Liver (tissue), 9 donors: ENCODE data around the gene ACSL1. TPM values are rescaled to one million over a fixed set of nuclear protein-coding genes. Genes with fewer than 3 reads are reported as not detected.

Source experiments
- DNase-seq: peaks from one replicate; pipeline ENCODE4 v3.0.0-alpha.2; 2017; ENCODE audit warnings: low spot score
- H3K27ac ChIP-seq, 2 donors: one replicate each; pipeline ENCODE4 v1.7.0; 2013; ENCODE audit warnings: inconsistent platforms in 2 of 2, low read length in 2 of 2, control low read depth in 1 of 2, low read depth in 1 of 2, mild to moderate bottlenecking in 1 of 2
- H3K27me3 ChIP-seq, 4 donors: one replicate each; pipeline versions ENCODE4 v1.6.1 to v1.7.0; 2013; ENCODE audit warnings: low read length in 3 of 4, inconsistent platforms in 1 of 4, mild to moderate bottlenecking in 1 of 4, moderate library complexity in 1 of 4; ENCODE audit not compliant: control insufficient read depth in 4 of 4, insufficient read depth in 4 of 4
- H3K36me3 ChIP-seq, 4 donors: one replicate each; pipeline versions ENCODE4 v1.6.1 to v1.7.0; 2013; ENCODE audit warnings: low read length in 3 of 4, mild to moderate bottlenecking in 3 of 4, low read depth in 1 of 4, moderate library complexity in 1 of 4; ENCODE audit not compliant: control insufficient read depth in 4 of 4, insufficient read depth in 3 of 4
- H3K4me1 ChIP-seq, 4 donors: one replicate each; pipeline versions ENCODE4 v1.6.1 to v1.7.0; 2013; ENCODE audit warnings: low read length in 3 of 4, mild to moderate bottlenecking in 3 of 4, moderate library complexity in 1 of 4; ENCODE audit not compliant: control insufficient read depth in 4 of 4, insufficient read depth in 4 of 4
- H3K4me3 ChIP-seq, 3 donors: one replicate each; pipeline versions ENCODE4 v1.6.1 to v1.7.0; 2013; ENCODE audit warnings: low read length in 3 of 3, control low read depth in 1 of 3, low read depth in 1 of 3, mild to moderate bottlenecking in 1 of 3
- H3K9ac ChIP-seq, 2 donors: one replicate each; pipeline ENCODE4 v1.7.0; 2013; ENCODE audit warnings: low read length in 2 of 2, mild to moderate bottlenecking in 2 of 2, moderate library complexity in 2 of 2, control low read depth in 1 of 2, low read depth in 1 of 2
- H3K9me3 ChIP-seq, 4 donors: one replicate each; pipeline versions ENCODE4 v1.6.1 to v1.7.0; 2013; ENCODE audit warnings: low read length in 3 of 4; ENCODE audit not compliant: control insufficient read depth in 4 of 4
- ATF3 ChIP-seq: IDR thresholded peaks from 2 replicates; pipeline ENCODE4 v1.6.1; 2016; ENCODE audit warnings: antibody characterized with exemption
- FOXA1 ChIP-seq: IDR thresholded peaks from 2 replicates; pipeline ENCODE4 v1.6.1; 2016; ENCODE audit warnings: antibody characterized with exemption
- FOXA2 ChIP-seq: IDR thresholded peaks from 2 replicates; pipeline ENCODE4 v1.6.1; 2016; ENCODE audit warnings: antibody characterized with exemption
- GABPA ChIP-seq, 2 donors: IDR thresholded peaks in 1 of 2; conservative IDR thresholded peaks in 1 of 2; 2 replicates each; pipeline ENCODE4 v1.6.1; 2016; ENCODE audit warnings: antibody characterized with exemption in 2 of 2, mild to moderate bottlenecking in 1 of 2, moderate library complexity in 1 of 2
- HNF4A ChIP-seq, 2 donors: conservative IDR thresholded peaks; 2 replicates each; pipeline ENCODE4 v1.6.1; 2016; ENCODE audit warnings: antibody characterized with exemption in 2 of 2, mild to moderate bottlenecking in 2 of 2
- HNF4G ChIP-seq: IDR thresholded peaks from 2 replicates; pipeline ENCODE4 v1.6.1; 2016; ENCODE audit warnings: antibody characterized with exemption
- JUND ChIP-seq, 2 donors: IDR thresholded peaks; 2 replicates each; pipeline ENCODE4 v1.6.1; 2016; ENCODE audit warnings: antibody characterized with exemption in 2 of 2
- NR2F2 ChIP-seq: IDR thresholded peaks from 2 replicates; pipeline ENCODE4 v1.6.1; 2016; ENCODE audit warnings: antibody characterized with exemption
- RAD21 ChIP-seq, 2 donors: IDR thresholded peaks; 2 replicates each; pipeline ENCODE4 v1.6.1; 2016; ENCODE audit warnings: antibody characterized with exemption in 2 of 2, mild to moderate bottlenecking in 2 of 2
- REST ChIP-seq: IDR thresholded peaks from 2 replicates; pipeline ENCODE4 v1.6.1; 2016; ENCODE audit warnings: antibody characterized with exemption, mild to moderate bottlenecking
- RXRA ChIP-seq, 2 donors: IDR thresholded peaks; 2 replicates each; pipeline ENCODE4 v1.6.1; 2017 to 2018; ENCODE audit warnings: antibody characterized with exemption in 2 of 2, mild to moderate bottlenecking in 1 of 2
- SP1 ChIP-seq: IDR thresholded peaks from 2 replicates; pipeline ENCODE4 v1.6.1; 2018; ENCODE audit warnings: antibody characterized with exemption, mild to moderate bottlenecking
- TAF1 ChIP-seq: conservative IDR thresholded peaks from 2 replicates; pipeline ENCODE4 v1.6.1; 2016; ENCODE audit warnings: antibody characterized with exemption, mild to moderate bottlenecking
- YY1 ChIP-seq: IDR thresholded peaks from 2 replicates; pipeline ENCODE4 v1.6.1; 2016; ENCODE audit warnings: antibody characterized with exemption, mild to moderate bottlenecking
- WGBS: extraction: QIAGEN DNeasy Blood & Tissue Kit; methylation state at CpG from one replicate; pipeline ENCODE4 v1.1.7; 2013; 5-methylcytosine and 5-hydroxymethylcytosine counted together
- polyA plus RNA-seq, 2 donors: library from polyadenylated mRNA; stranded (reverse) in 1 of 2; unstranded in 1 of 2; fragments of 200-250 nt in 1 of 2; fragments of >200 nt in 1 of 2; fragmentation: Nextera tagmentation in 1 of 2; extraction: Ambion mirVana in 1 of 2; gene quantifications; one replicate each; pipeline versions ENCODE4 v1.2.1 to v1.2.3, GENCODE V29; 2013 to 2015
- total RNA-seq, 2 donors: library from RNA; depleted of rRNA; stranded (reverse); fragments of >200 nt; gene quantifications; one replicate each; pipeline ENCODE4 v1.2.3, GENCODE V29; 2014
- TF ChIP-seq, protein P1 (sequence below): IDR thresholded peaks from 2 replicates; pipeline ENCODE4 v1.6.1; 2016; ENCODE audit warnings: antibody characterized with exemption
- TF ChIP-seq, protein P2 (sequence below): IDR thresholded peaks from 2 replicates; pipeline ENCODE4 v1.6.1; 2016; ENCODE audit warnings: antibody characterized with exemption
- donor health status: healthy.
- donor health status: healthy.
- donor health status: healthy.
- donor health status: healthy.
- donor health status: healthy.

Gene ACSL1
- total and polyA plus RNA-seq, 4 donors = 210 to 2,226 (median 878) TPM

DNA sequence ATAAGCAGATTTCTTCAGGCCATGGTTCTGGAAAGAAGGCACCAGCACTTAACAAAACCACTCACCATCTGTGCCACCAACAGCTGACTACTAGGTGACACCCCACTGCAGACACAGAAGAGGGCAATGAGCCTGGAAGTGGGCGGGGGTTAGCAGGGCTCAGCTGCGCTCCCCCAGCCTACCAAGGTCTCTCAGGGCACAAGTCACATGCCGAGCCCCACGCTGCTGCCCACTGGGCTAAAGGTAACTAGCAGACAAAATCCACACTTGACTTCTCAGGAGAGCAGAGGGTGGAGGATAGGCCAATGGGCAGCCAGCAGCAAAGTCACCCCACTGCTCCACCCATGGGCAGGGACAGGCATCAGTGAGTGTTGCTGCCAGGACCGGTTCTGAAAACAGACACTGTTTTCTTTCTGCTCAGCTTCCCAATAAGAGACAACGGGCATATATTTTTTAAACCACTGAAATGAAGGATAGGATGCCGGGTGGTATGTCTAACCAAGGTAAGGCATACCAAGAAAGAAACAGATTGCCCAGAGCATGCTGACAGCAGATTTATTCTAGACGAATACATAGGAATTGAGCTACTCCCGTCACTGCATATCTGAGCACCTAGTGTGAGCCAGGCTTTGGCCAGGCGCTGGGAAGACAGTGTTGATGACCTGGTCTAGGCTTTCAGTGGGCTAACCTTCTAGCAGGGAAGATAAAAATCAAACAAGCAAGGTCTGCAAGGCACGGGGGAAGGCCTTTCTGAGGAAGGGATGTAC, 20.1 kb downstream of the ACSL1 start (continued):
- TF ChIP-seq NR2F2 (peak; percentile 26), HNF4A (conservative IDR thresholded peaks at IDR 0.05) (peak; percentile 60 to 78), YY1 (peak; percentile 46), GABPA (IDR thresholded peaks at IDR 0.05 in 1 of 2, conservative IDR thresholded peaks at IDR 0.05 in 1 of 2) (no peak)
- TF ChIP-seq, protein P1, sequence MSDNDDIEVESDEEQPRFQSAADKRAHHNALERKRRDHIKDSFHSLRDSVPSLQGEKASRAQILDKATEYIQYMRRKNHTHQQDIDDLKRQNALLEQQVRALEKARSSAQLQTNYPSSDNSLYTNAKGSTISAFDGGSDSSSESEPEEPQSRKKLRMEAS = peak; percentile 72

DNA sequence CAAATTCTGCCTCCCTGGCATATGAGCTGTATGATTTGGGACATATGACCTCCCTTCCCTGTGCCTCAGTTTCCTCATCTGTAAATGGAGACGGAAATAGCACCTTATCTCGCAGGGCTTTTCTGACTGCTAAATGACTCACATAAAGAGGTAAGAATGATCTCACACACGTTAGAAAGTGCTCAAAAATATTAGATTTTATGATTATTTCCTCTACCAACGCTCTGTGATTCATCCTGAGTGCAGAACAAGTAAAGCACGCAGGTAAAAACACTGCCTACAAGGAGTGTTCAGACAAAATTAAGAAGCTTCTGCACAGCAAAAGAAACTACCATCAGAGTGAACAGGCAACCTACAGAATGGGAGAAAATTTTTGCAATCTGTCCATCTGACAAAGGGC, 21.1 kb downstream of the ACSL1 start:
- no peak for TF ChIP-seq RAD21 (IDR thresholded peaks at IDR 0.05)
- TF ChIP-seq FOXA2 = no peak
- no peak for TF ChIP-seq HNF4A (conservative IDR thresholded peaks at IDR 0.05)
- no peak for TF ChIP-seq HNF4G
- TF ChIP-seq FOXA1 = no peak
- no peak for TF ChIP-seq ATF3
- no peak for TF ChIP-seq TAF1
- TF ChIP-seq, protein P2, sequence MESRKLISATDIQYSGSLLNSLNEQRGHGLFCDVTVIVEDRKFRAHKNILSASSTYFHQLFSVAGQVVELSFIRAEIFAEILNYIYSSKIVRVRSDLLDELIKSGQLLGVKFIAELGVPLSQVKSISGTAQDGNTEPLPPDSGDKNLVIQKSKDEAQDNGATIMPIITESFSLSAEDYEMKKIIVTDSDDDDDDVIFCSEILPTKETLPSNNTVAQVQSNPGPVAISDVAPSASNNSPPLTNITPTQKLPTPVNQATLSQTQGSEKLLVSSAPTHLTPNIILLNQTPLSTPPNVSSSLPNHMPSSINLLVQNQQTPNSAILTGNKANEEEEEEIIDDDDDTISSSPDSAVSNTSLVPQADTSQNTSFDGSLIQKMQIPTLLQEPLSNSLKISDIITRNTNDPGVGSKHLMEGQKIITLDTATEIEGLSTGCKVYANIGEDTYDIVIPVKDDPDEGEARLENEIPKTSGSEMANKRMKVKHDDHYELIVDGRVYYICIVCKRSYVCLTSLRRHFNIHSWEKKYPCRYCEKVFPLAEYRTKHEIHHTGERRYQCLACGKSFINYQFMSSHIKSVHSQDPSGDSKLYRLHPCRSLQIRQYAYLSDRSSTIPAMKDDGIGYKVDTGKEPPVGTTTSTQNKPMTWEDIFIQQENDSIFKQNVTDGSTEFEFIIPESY = no peak
- no peak for TF ChIP-seq REST
- no peak for TF ChIP-seq SP1
- no peak for TF ChIP-seq RXRA (IDR thresholded peaks at IDR 0.05)
- TF ChIP-seq JUND (IDR thresholded peaks at IDR 0.05) = no peak
- 44% methylated on average over 5 of the region's 5 CpGs for WGBS
- Histone ChIP-seq H3K4me1 (peaks cover 9 to 76% (median 59%) of the 10 kb centered on the region in 4 donors), H3K36me3 (peaks cover 2 to 31% (median 20%) of the 10 kb centered on the region in 4 donors), H3K9ac (peak overlapping the region; percentile 79 to 97), H3K9me3 (no peaks in the 10 kb centered on the region), H3K27me3 (no peaks in the 10 kb centered on the region), H3K27ac (peak overlapping the region; percentile 58 to 60), H3K4me3 (peak overlapping the region; percentile 34 to 88 (median 52))
- DNase-seq = no peak
